Measurements from ENCODE around the gene RPL31.
"Not testable (repeated sequence)": the region's sequence is repeated elsewhere in the genome, so short reads cannot be mapped to it uniquely, and the experiment has no call there.

Gene RPL31

GRCh38 chr2:101030866-101031554 is 28.9 kb downstream of the RPL31 start:
- DNase-seq: no peak

- no peak for DNase-seq
These were observed 30.1 kb downstream of the RPL31 start for GRCh38 chr2:101032084-101032776.

DNA sequence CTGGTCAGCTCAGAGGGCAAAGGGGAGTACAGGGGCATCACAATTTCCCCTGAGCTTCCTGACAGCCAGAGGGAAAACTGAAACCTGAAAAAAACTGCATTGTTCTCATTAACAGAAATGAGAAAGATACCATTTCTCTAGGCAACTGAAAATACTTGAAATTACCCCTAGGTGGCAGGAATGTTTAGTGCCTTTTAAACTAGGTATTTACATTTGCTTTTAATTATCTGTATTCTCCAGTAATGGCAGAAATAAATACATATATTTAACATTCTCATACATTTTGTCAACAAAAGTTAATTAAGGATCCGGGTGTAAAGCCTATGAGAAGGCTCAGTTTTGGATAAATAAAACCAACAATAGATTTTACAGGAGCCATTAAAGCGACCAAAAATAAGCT is 34.5 kb downstream of the RPL31 start:
- DNase-seq: peak; percentile 29

GRCh38 chr2:101037161-101037755 is 35.2 kb downstream of the RPL31 start:
- DNase-seq: no peak

- peak; percentile 25 for DNase-seq
These were observed 36.6 kb downstream of the RPL31 start for GRCh38 chr2:101038455-101039255.

DNA sequence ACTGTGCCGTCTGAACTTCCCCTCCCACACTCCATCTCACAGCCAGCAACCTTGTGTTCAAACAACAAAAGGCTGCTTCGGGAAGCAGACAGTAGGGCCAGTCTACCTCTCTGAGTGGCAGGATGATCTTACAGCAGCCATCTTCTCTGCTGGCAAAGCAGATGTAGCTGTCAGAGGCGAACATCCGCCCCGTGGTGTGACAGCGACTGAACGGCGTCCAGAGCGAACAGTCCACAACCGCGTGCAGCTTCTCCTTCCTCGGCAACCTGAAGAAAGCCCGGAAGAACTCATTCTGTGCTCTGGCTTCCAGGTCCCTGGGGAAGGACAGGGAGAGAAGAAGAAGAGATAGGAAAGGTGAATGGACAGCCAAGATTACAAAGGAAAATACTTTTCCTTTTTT is 38.0 kb downstream of the RPL31 start:
- DNase-seq: no peak

DNA sequence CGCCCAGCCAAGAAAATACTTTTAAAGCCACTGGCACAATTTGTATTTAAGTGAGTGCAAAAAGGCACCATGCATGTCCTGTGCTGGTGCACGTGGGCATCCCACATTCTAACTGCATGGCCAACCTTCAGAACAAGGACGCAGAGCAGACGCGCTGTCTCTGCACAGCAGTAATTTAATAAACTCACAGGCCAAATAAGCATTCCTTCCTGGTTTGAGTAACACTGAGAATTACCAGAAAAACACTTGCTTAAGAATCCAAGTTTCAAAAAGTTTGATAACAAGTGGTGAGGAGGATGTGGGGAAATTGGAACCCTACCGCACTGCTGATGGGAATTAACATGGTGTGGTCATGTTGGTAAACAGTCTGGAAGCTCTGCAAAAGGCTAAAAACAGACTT is 38.7 kb downstream of the RPL31 start:
- no peak for DNase-seq

GRCh38 chr2:101041413-101041812 is 39.3 kb downstream of the RPL31 start:
- DNase-seq: no peak

DNA sequence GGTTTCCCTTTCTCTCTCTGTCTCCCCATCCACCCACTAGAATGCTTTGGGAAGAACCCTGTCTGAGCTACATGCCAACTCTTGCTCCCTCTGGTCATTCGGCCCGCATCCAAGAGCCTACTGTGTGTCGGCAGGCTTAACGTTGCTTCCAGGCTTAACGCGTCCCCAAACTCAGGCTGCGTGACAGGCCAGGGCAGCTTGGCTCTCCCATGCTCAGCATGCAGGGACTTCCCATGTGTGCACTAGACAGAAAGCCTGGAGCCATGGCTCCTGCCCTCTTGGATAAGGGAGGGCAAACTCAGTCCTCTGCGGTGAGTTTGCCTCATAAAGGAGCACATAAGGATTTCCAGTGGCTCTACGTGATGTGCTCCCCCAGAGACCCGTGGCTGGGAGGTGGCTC is 43.2 kb downstream of the RPL31 start:
- no peak for DNase-seq

- DNase-seq: peak; percentile 92
These were observed 45.1 kb downstream of the RPL31 start for GRCh38 chr2:101047075-101047766.

DNA sequence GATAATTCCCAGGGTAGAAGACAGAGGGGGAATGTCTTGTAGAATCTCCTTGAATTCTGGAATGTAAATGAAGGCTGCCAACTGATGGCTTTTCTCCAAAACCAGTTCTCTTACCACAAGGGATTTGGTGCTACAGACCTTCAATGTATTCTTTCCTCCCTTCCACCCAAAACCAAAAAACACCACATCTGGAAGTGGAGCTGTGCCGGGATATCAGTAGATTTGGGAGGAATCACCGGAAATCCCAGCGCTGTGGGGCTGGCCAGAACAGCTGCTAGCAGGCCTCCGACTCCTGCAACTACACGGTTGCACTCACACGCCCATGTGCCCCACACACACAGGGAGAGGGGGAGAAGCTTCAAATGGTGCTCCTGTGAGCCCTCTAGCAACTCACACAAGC is 45.7 kb downstream of the RPL31 start:
- DNase-seq: no peak

- DNase-seq: no peak
These were observed 46.7 kb downstream of the RPL31 start for GRCh38 chr2:101048756-101049155.

- not testable (repeated sequence) for DNase-seq
These were observed 48.8 kb downstream of the RPL31 start for GRCh38 chr2:101050886-101051285.

DNA sequence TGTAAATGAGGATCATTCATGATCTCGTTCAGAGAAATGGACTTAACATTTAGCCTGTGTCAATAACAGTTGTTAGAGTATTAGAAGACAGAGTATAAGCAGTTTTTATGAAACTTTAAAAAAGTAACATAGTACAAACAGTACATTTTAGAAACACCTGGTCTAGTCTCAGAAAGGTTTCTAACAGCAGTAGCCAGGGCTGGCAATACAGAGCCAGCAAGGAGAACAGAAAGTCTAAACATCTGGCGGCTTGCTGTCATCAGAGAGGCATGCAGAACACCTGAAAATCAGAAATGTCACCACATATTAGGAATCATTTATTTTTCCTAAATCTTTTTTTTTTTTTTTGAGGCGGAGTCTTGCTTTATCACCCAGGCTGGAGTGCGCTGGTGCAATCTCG is 50.1 kb downstream of the RPL31 start:
- peak; percentile 70 for DNase-seq

- DNase-seq: no peak
These were observed 51.0 kb downstream of the RPL31 start for GRCh38 chr2:101053117-101053516.

Measured in RPMI8226 (cell line).